T-helper 2 cell treated with Interferon-gamma antibody and Interleukin-4, amounts not matched to agents 5 μg/mL and 100 μg/mL, for 36 hours (primary cell): ENCODE results near the gene PGPEP1.
"Not testable (repeated sequence)": the region's sequence is repeated elsewhere in the genome, so short reads cannot be mapped to it uniquely, and the experiment has no call there.

Source experiments
- DNase-seq: peaks from one replicate; pipeline ENCODE4 v3.0.0; 2021; ENCODE audit warnings: low spot score
- H3K27ac Mint-ChIP-seq: one replicate; pipeline ENCODE4 v1.8.0; 2021; ENCODE audit warnings: mild to moderate bottlenecking, mixed read lengths
- H3K27me3 Mint-ChIP-seq: one replicate; pipeline ENCODE4 v1.8.0; 2021; ENCODE audit warnings: low read depth, mixed read lengths
- H3K36me3 Mint-ChIP-seq: one replicate; pipeline ENCODE4 v1.8.0; 2021; ENCODE audit warnings: low read depth, mixed read lengths
- H3K4me1 Mint-ChIP-seq: one replicate; pipeline ENCODE4 v1.8.0; 2021; ENCODE audit warnings: low read depth, mixed read lengths
- H3K4me3 Mint-ChIP-seq: one replicate; pipeline ENCODE4 v1.8.0; 2022; ENCODE audit warnings: mild to moderate bottlenecking, moderate library complexity, mixed read lengths
- H3K9me3 Mint-ChIP-seq: one replicate; pipeline ENCODE4 v1.8.0; 2021; ENCODE audit warnings: mixed read lengths

Gene PGPEP1

GRCh38 chr19:18353378-18354005, 13.1 kb downstream of the PGPEP1 start:
- DNase-seq, result no peak
- Mint-ChIP-seq H3K4me3 (no peak overlapping the region), H3K27ac (no peak overlapping the region), H3K36me3 (peaks cover 23% of the 10 kb centered on the region), H3K9me3 (no peaks in the 10 kb centered on the region), H3K4me1 (no peaks in the 10 kb centered on the region), H3K27me3 (no peaks in the 10 kb centered on the region)

GRCh38 chr19:18354743-18355142, 14.3 kb downstream of the PGPEP1 start:
- not testable (repeated sequence) for H3K27me3 Mint-ChIP-seq, DNase-seq, H3K4me3 Mint-ChIP-seq, H3K9me3 Mint-ChIP-seq, H3K4me1 Mint-ChIP-seq, H3K27ac Mint-ChIP-seq
- H3K36me3 Mint-ChIP-seq, result peaks cover 28% of the 10 kb centered on the region

GRCh38 chr19:18357041-18357440, 16.6 kb downstream of the PGPEP1 start:
- Mint-ChIP-seq H3K27me3 (no peaks in the 10 kb centered on the region), H3K27ac (no peak overlapping the region), H3K4me3 (no peak overlapping the region), H3K36me3 (peaks cover 29% of the 10 kb centered on the region), H3K9me3 (no peaks in the 10 kb centered on the region), H3K4me1 (no peaks in the 10 kb centered on the region)
- no peak for DNase-seq

- Mint-ChIP-seq H3K4me3 (no peak overlapping the region), H3K4me1 (peaks cover 2% of the 10 kb centered on the region), H3K27me3 (no peaks in the 10 kb centered on the region), H3K27ac (no peak overlapping the region), H3K36me3 (peaks cover 38% of the 10 kb centered on the region), H3K9me3 (no peaks in the 10 kb centered on the region)
- DNase-seq, result no peak
These were observed 21.2 kb downstream of the PGPEP1 start for GRCh38 chr19:18361646-18362045.

GRCh38 chr19:18362934-18363542, 22.6 kb downstream of the PGPEP1 start:
- Mint-ChIP-seq H3K36me3 (peaks cover 36% of the 10 kb centered on the region), H3K9me3 (no peaks in the 10 kb centered on the region)

GRCh38 chr19:18363787-18364186, 23.4 kb downstream of the PGPEP1 start:
- Mint-ChIP-seq H3K4me3 (no peak overlapping the region), H3K27ac (no peak overlapping the region), H3K4me1 (peaks cover 2% of the 10 kb centered on the region), H3K9me3 (no peaks in the 10 kb centered on the region), H3K36me3 (peaks cover 32% of the 10 kb centered on the region), H3K27me3 (no peaks in the 10 kb centered on the region)
- no peak for DNase-seq

More at GRCh38 chr19:18362934-18363542, 22.6 kb downstream of the PGPEP1 start:
- no peaks in the 10 kb centered on the region for H3K27me3 Mint-ChIP-seq
- no peak for DNase-seq
- no peak overlapping the region for H3K4me3 Mint-ChIP-seq
- H3K4me1 Mint-ChIP-seq, result peaks cover 2% of the 10 kb centered on the region
- no peak overlapping the region for H3K27ac Mint-ChIP-seq

GRCh38 chr19:18364277-18364825, 24.0 kb downstream of the PGPEP1 start:
- H3K36me3 Mint-ChIP-seq, result peaks cover 28% of the 10 kb centered on the region
- not testable (repeated sequence) for H3K4me1 Mint-ChIP-seq, H3K27ac Mint-ChIP-seq

GRCh38 chr19:18364826-18365528, 24.6 kb downstream of the PGPEP1 start:
- peaks cover 2% of the 10 kb centered on the region for H3K4me1 Mint-ChIP-seq
- DNase-seq, result no peak

More at GRCh38 chr19:18364277-18364825, 24.0 kb downstream of the PGPEP1 start:
- not testable (repeated sequence) for H3K9me3 Mint-ChIP-seq, H3K4me3 Mint-ChIP-seq, DNase-seq, H3K27me3 Mint-ChIP-seq

GRCh38 chr19:18366021-18366435, 25.6 kb downstream of the PGPEP1 start:
- no peaks in the 10 kb centered on the region for H3K27me3 Mint-ChIP-seq
- H3K9me3 Mint-ChIP-seq, result no peaks in the 10 kb centered on the region
- no peak for DNase-seq
- no peak overlapping the region for H3K4me3 Mint-ChIP-seq
- peaks cover 25% of the 10 kb centered on the region for H3K36me3 Mint-ChIP-seq
- no peak overlapping the region for H3K27ac Mint-ChIP-seq
- H3K4me1 Mint-ChIP-seq, result peaks cover 2% of the 10 kb centered on the region

More at GRCh38 chr19:18364826-18365528, 24.6 kb downstream of the PGPEP1 start:
- no peaks in the 10 kb centered on the region for H3K27me3 Mint-ChIP-seq
- no peaks in the 10 kb centered on the region for H3K9me3 Mint-ChIP-seq
- no peak overlapping the region for H3K27ac Mint-ChIP-seq
- H3K36me3 Mint-ChIP-seq, result peaks cover 25% of the 10 kb centered on the region
- no peak overlapping the region for H3K4me3 Mint-ChIP-seq

- no peak for DNase-seq
- H3K36me3 Mint-ChIP-seq, result peaks cover 20% of the 10 kb centered on the region
- no peak overlapping the region for H3K4me3 Mint-ChIP-seq
- H3K27ac Mint-ChIP-seq, result no peak overlapping the region
- H3K9me3 Mint-ChIP-seq, result no peaks in the 10 kb centered on the region
- H3K4me1 Mint-ChIP-seq, result peaks cover 5% of the 10 kb centered on the region
- H3K27me3 Mint-ChIP-seq, result no peaks in the 10 kb centered on the region
These were observed 28.3 kb downstream of the PGPEP1 start for GRCh38 chr19:18368504-18369222.

- DNase-seq, result no peak
- Mint-ChIP-seq H3K9me3 (no peaks in the 10 kb centered on the region), H3K36me3 (no peaks in the 10 kb centered on the region), H3K27ac (peak overlapping the region; percentile 74), H3K27me3 (no peaks in the 10 kb centered on the region), H3K4me1 (peaks cover 9% of the 10 kb centered on the region), H3K4me3 (peak overlapping the region; percentile 15)
These were observed 33.1 kb downstream of the PGPEP1 start for GRCh38 chr19:18373407-18373891.

- Mint-ChIP-seq H3K27ac (peak overlapping the region; percentile 74), H3K36me3 (no peaks in the 10 kb centered on the region), H3K4me1 (peaks cover 9% of the 10 kb centered on the region), H3K9me3 (no peaks in the 10 kb centered on the region), H3K4me3 (peak overlapping the region; percentile 15), H3K27me3 (no peaks in the 10 kb centered on the region)
- DNase-seq, result peak; percentile 75
These were observed 33.7 kb downstream of the PGPEP1 start for GRCh38 chr19:18373892-18374629.

GRCh38 chr19:18377026-18377425, 36.6 kb downstream of the PGPEP1 start:
- DNase-seq, result no peak
- Mint-ChIP-seq H3K4me3 (no peak overlapping the region), H3K4me1 (peaks cover 9% of the 10 kb centered on the region), H3K27ac (peak overlapping the region; percentile 7), H3K9me3 (no peaks in the 10 kb centered on the region), H3K27me3 (no peaks in the 10 kb centered on the region), H3K36me3 (no peaks in the 10 kb centered on the region)
